Sigmoid colon (tissue), 4 donors: Measurements from ENCODE around the gene UBE2G1.

Experiments used
- EP300 ChIP-seq, 4 donors: sonication (generic); formaldehyde crosslinking; IDR thresholded peaks; one replicate each; pipeline ENCODE4 v1.6.1; 2017; ENCODE audit warnings: antibody characterized with exemption in 4 of 4
- POLR2A ChIP-seq, 2 donors: fragments of 450-650 bp; IDR thresholded peaks; one replicate each; pipeline ENCODE4 v1.6.1; 2016; ENCODE audit warnings: antibody characterized with exemption in 2 of 2, mild to moderate bottlenecking in 2 of 2, moderate library complexity in 2 of 2
- POLR2AphosphoS5 ChIP-seq, 4 donors: sonication (generic); formaldehyde crosslinking; IDR thresholded peaks; one replicate each; pipeline ENCODE4 v1.6.1; 2017; ENCODE audit warnings: antibody characterized with exemption in 4 of 4

DNA sequence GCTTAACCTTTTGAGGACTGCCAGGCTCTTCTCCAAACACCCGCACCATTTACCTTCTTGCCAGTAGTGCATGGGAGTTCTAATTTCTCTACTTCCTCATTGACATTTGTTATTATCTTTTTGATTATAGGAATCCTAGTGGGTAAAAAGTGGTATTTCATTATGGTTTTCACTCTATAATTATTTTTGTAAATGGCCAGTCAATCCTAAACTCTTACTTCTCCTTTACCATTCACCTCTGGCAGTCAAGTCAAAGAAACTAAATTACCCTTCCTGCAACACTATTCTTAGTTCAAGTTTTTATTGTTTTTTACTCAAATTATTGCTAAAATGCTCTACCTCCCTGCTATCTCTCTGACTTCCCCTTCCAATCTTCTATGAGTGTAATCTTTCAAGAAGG lies 72.9 kb downstream of the UBE2G1 start:
- no peak for TF ChIP-seq POLR2A (IDR thresholded peaks at IDR 0.05)
- no peak for TF ChIP-seq POLR2AphosphoS5 (IDR thresholded peaks at IDR 0.05)
- no peak for TF ChIP-seq EP300 (IDR thresholded peaks at IDR 0.05)
